Endothelial cell of umbilical vein (primary cell): ENCODE data around the gene MFSD6. TPM values are rescaled to one million over a fixed set of nuclear protein-coding genes. Genes with fewer than 3 reads are reported as not detected.
"Not testable (repeated sequence)": the region's sequence is repeated elsewhere in the genome, so short reads cannot be mapped to it uniquely, and the experiment has no call there.

Source experiments
- BruUV-seq: library from RNA; stranded (reverse); fragments of 400-500 nt; replicated peaks from 2 replicates; lab custom pipeline; 2021; lab: Mats Ljungman, UMichigan
- CTCF ChIA-PET: fragments of 300-600, 350-600 bp; sonication (Branson Sonifier 250); formaldehyde crosslinking; loops from one replicate; lab custom pipeline; 2021; ENCODE audit warnings: antibody characterized with exemption, inconsistent platforms; lab: Charles Lee
- POLR2A ChIA-PET: fragments of 300-600, 350-600 bp; sonication (Branson Sonifier 250); formaldehyde crosslinking; loops from one replicate; lab custom pipeline; 2021; ENCODE audit warnings: antibody characterized with exemption, inconsistent platforms; lab: Charles Lee
- DNase-seq: peaks from one replicate; pipeline ENCODE4 v3.0.0-alpha.2; 2011; ENCODE audit warnings: low read depth, low spot score
- FAIRE-seq: peaks from 2 replicates; lab custom pipeline; 2011; peaks lifted over from hg19 to GRCh38; lab: Jason Lieb, UNC
- H2AFZ ChIP-seq: 2 replicates; pipeline ENCODE4 v1.6.0; 2012; ENCODE audit warnings: low read depth, low read length, control low read depth, inconsistent platforms
- H3K27ac ChIP-seq: 2 replicates; pipeline ENCODE4 v1.5.1; 2011; ENCODE audit warnings: low read depth, mild to moderate bottlenecking, control low read depth, low read length, moderate library complexity; ENCODE audit not compliant: insufficient read depth
- H3K27me3 ChIP-seq, 2 experiments: 2 replicates each; pipeline versions ENCODE4 v1.6.0 to v1.6.1; 2011; ENCODE audit warnings: low read length in 2 of 2, mixed read lengths in 1 of 2; ENCODE audit not compliant: control insufficient read depth in 2 of 2, insufficient read depth in 2 of 2
- H3K36me3 ChIP-seq, 2 experiments: 2 replicates in 1 of 2; 3 replicates in 1 of 2; pipeline ENCODE4 v1.5.1; 2011; ENCODE audit warnings: low read length in 2 of 2, mild to moderate bottlenecking in 1 of 2, moderate library complexity in 1 of 2; ENCODE audit not compliant: control insufficient read depth in 2 of 2, insufficient read depth in 2 of 2; ENCODE audit errors: extremely low read depth in 1 of 2
- H3K4me1 ChIP-seq: 3 replicates; pipeline ENCODE4 v1.5.1; 2011; ENCODE audit warnings: mild to moderate bottlenecking, low read length; ENCODE audit not compliant: control insufficient read depth, insufficient read depth; ENCODE audit errors: extremely low read depth
- H3K4me2 ChIP-seq: 2 replicates; pipeline ENCODE4 v1.6.1; 2011; ENCODE audit warnings: low read length, control low read depth, mixed read lengths; ENCODE audit not compliant: insufficient read depth
- H3K4me3 ChIP-seq, 3 experiments: fragments of 200-600 bp in 1 of 3; sonication (generic), shearing (Covaris generic) in 1 of 3; replicated peaks in 1 of 3; 2 replicates each; pipeline ENCODE4 v1.5.1; 2011 to 2016; ENCODE audit warnings: control low read depth in 3 of 3, low read length in 3 of 3, mild to moderate bottlenecking in 2 of 3, inconsistent platforms in 1 of 3, low read depth in 1 of 3, moderate library complexity in 1 of 3; ENCODE audit not compliant: insufficient read depth in 1 of 3
- H3K79me2 ChIP-seq: 2 replicates; pipeline ENCODE4 v1.6.0; 2012; ENCODE audit warnings: low read length, inconsistent platforms; ENCODE audit not compliant: control insufficient read depth, insufficient read depth
- H3K9ac ChIP-seq: replicated peaks from 2 replicates; pipeline ENCODE3; 2011; ENCODE audit warnings: low read length, control low read depth; ENCODE audit not compliant: insufficient read depth; ENCODE audit errors: extremely low read depth
- H3K9me1 ChIP-seq: replicated peaks from 3 replicates; pipeline ENCODE4 v1.6.0; 2011; ENCODE audit warnings: mild to moderate bottlenecking, low read length; ENCODE audit not compliant: control insufficient read depth, insufficient read depth; ENCODE audit errors: extremely low read depth
- H3K9me3 ChIP-seq: replicated peaks from 2 replicates; pipeline ENCODE4 v1.5.1; 2012; ENCODE audit warnings: low read length, inconsistent platforms; ENCODE audit not compliant: control insufficient read depth, insufficient read depth
- H4K20me1 ChIP-seq: replicated peaks from 2 replicates; pipeline ENCODE3; 2011; ENCODE audit warnings: mild to moderate bottlenecking, low read length; ENCODE audit not compliant: control insufficient read depth, insufficient read depth; ENCODE audit errors: extremely low read depth
- JUN ChIP-seq: IDR thresholded peaks from 2 replicates; pipeline ENCODE4 v1.6.1; 2011; ENCODE audit warnings: borderline replicate concordance, low read depth; ENCODE audit not compliant: insufficient read length, insufficient read depth
- MAX ChIP-seq: IDR thresholded peaks from 2 replicates; pipeline ENCODE4 v1.6.1; 2011; ENCODE audit not compliant: insufficient read depth, insufficient read length
- POLR2AphosphoS5 ChIP-seq: IDR thresholded peaks from 2 replicates; pipeline ENCODE4 v1.6.1; 2012; ENCODE audit warnings: low read depth, mild to moderate bottlenecking, control low read depth, low read length, moderate library complexity; ENCODE audit not compliant: insufficient read depth
- dilution Hi-C: fragments of 300-500 bp; cut with MboI; formaldehyde crosslinking; loops from one replicate; pipeline ENCODE4 v1.15.0; 2019; ENCODE audit warnings: low sequenced_read_pairs; ENCODE audit not compliant: extremely low pct_ligation_motif_present
- intact Hi-C: fragments of 100-400 bp; cut with micrococcal nuclease; formaldehyde crosslinking; loops from one replicate; pipeline ENCODE4 v1.10.0; 2022
- polyA plus RNA-seq, 4 experiments: library from polyadenylated mRNA; depleted of rRNA in 3 of 4; stranded (reverse) in 3 of 4; unstranded in 1 of 4; fragments of >200 nt; gene quantifications; 2 replicates each; pipeline versions ENCODE4 v1.2.1 to v1.2.3, GENCODE V29; 2011 to 2012; ENCODE audit warnings: missing spikeins in 1 of 4
- total RNA-seq: library from RNA; stranded (reverse); gene quantifications from 2 replicates; pipeline ENCODE4 v1.2.3, GENCODE V29; 2021

The MFSD6 gene
- total and polyA plus RNA-seq, 2 donors (not counting 3 experiments of a cell fraction or from before 2014, with no cell fraction given): 4.3 to 4.5 TPM

GRCh38 chr2:190507135-190507534 is 99.0 kb downstream of the MFSD6 start:
- no peaks in the 10 kb centered on the region for H4K20me1 ChIP-seq
- H3K4me1 ChIP-seq: no peaks in the 10 kb centered on the region
- H3K27ac ChIP-seq: no peak overlapping the region
- H3K4me2 ChIP-seq: no peak overlapping the region
- H3K79me2 ChIP-seq: no peaks in the 10 kb centered on the region
- POLR2A ChIA-PET: no interaction called here
- no peak for TF ChIP-seq JUN
- no peak for TF ChIP-seq POLR2AphosphoS5
- no peak for TF ChIP-seq MAX
- dilution Hi-C loops: no loop called here
- no peaks in the 10 kb centered on the region for H3K27me3 ChIP-seq
- H3K4me3 ChIP-seq: no peak overlapping the region
- no peaks in the 10 kb centered on the region for H3K9me1 ChIP-seq
- CTCF ChIA-PET: interaction anchor here (1.0 kb wide), 2 partner anchors 178 to 179 kb away, joined by 3 read pairs; no protein-coding TSS in a partner anchor
- no peaks in the 10 kb centered on the region for H3K9me3 ChIP-seq
- no TSS peak for BruUV-seq
- no peaks in the 10 kb centered on the region for H3K36me3 ChIP-seq
- intact Hi-C loops: no loop called here
- FAIRE-seq (no peak), DNase-seq (no peak)
- no peak overlapping the region for H3K9ac ChIP-seq
- H2AFZ ChIP-seq: no peak overlapping the region

DNA sequence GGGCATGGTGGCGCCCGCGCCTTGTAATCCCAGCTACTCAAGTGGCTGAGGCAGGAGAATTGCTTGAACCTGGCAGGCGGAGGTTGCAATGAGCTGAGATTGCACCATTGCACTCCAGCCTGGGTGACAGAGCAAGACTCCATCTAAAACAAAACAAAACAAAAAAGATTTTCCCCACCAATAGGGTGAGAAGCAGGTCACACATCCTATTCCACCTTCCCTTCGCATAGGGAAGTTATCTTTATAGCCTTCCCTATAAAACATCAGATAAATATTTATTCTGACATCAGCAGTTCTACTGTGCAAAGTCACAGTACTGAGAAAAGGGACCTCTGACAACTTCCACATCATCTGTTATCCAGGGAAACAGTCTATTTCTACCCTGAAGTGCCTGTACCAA is 101.7 kb downstream of the MFSD6 start:
- CTCF ChIA-PET: interaction anchor here (0.9 to 4.4 kb wide), 4 partner anchors 128 to 253 kb away, joined by 3 to 35 read pairs (median 18); partner anchors contain the start of gene HIBCH
- intact Hi-C loops: loop anchor here (2.0 to 5.0 kb wide), 2 partner anchors 181 to 292 kb away; no protein-coding TSS in a partner anchor
- BruUV-seq: not testable (repeated sequence)

More for the DNA sequence above, 101.7 kb downstream of the MFSD6 start:
- H3K4me2 ChIP-seq, H3K27me3 ChIP-seq, H3K36me3 ChIP-seq, dilution Hi-C loops, H3K9me1 ChIP-seq, H4K20me1 ChIP-seq, H3K4me3 ChIP-seq, FAIRE-seq, H3K27ac ChIP-seq, H2AFZ ChIP-seq, H3K9me3 ChIP-seq, POLR2A ChIA-PET, H3K9ac ChIP-seq, H3K79me2 ChIP-seq, H3K4me1 ChIP-seq, DNase-seq: not testable (repeated sequence)
